Activated CD4-positive, alpha-beta T cell treated with anti-CD3 and anti-CD28 coated beads for 48 hours (primary cell): Measurements from ENCODE around the gene KCNIP1.

ENCODE experiments used
- DNase-seq: peaks from one replicate; pipeline ENCODE4 v3.0.0-alpha.2; 2020

Gene KCNIP1

GRCh38 chr5:170571281-170571731, 67.5 kb downstream of the KCNIP1 start:
- DNase-seq = no peak

- peak; percentile 89 for DNase-seq
Measured at GRCh38 chr5:170571875-170572852, 68.3 kb downstream of the KCNIP1 start.

- DNase-seq = no peak
Measured at GRCh38 chr5:170573114-170573513, 69.3 kb downstream of the KCNIP1 start.

GRCh38 chr5:170573660-170574059, 69.8 kb downstream of the KCNIP1 start:
- no peak for DNase-seq

DNA sequence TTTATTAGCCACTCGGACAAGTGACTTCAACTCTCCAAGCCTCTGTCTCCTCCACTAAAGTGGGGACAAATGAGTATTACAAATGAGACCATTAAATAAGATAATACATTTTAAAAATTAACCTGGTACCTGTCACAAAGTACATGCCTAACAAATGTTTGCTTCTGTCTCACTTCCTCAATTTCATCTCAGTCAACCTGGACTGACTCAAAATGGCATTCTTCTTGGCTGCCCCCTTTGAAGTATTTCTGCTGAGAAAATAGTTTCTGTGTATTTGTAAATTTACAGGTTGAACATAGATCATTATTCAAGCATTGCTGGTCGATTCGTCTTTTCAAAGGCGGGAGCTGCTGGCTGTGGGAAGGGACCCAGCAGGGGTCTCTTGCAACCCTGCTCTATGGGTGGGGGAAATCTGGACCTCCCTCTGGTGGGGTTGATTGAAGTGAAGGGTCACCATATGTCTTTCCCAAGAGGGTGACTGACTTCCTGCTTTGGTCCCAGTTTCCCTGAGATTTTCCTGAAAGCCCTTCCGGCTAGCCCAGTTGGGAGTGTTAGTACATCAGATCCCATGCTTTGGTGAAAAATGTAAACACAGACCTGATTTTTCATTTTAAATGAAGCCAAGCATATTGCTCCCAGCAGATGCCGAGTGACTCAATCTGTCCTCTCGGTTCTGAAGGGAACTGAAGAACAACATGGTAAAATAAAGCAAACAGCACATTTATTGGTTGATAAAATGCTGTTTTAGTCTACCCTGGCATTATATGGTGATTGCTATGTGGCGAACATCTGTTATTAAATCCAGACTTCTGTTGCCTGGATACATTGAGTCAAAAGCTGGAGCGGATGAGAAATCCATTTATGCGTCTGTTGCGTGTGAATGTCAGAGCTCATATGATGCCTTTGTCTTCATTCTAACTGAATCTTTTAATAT, 73.0 kb downstream of the KCNIP1 start:
- no peak for DNase-seq

GRCh38 chr5:170579601-170580000, 75.8 kb downstream of the KCNIP1 start:
- DNase-seq = no peak

DNA sequence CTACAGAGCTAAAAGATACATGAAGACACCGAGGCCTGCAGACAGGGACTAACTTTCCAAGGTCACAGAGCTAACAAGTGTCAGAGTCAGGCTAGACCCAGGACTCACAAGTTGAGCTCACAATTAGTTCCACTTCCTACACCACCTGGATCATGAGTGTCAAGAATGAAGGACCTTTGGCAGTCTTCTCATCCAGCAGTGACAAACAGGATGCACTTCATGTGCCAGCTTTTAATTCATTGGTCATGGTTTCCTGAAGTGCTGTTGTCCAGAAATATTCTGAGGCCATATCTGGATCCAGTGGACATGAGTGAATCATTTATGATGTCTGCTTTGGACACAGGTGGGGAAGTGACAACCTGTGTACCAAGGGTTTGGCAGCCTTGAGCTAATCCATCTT, 77.4 kb downstream of the KCNIP1 start:
- DNase-seq = no peak

GRCh38 chr5:170582644-170583330, 79.0 kb downstream of the KCNIP1 start:
- no peak for DNase-seq

- no peak for DNase-seq
Measured at GRCh38 chr5:170584003-170584402, 80.2 kb downstream of the KCNIP1 start.

GRCh38 chr5:170584450-170585058, 80.7 kb downstream of the KCNIP1 start:
- no peak for DNase-seq

DNA sequence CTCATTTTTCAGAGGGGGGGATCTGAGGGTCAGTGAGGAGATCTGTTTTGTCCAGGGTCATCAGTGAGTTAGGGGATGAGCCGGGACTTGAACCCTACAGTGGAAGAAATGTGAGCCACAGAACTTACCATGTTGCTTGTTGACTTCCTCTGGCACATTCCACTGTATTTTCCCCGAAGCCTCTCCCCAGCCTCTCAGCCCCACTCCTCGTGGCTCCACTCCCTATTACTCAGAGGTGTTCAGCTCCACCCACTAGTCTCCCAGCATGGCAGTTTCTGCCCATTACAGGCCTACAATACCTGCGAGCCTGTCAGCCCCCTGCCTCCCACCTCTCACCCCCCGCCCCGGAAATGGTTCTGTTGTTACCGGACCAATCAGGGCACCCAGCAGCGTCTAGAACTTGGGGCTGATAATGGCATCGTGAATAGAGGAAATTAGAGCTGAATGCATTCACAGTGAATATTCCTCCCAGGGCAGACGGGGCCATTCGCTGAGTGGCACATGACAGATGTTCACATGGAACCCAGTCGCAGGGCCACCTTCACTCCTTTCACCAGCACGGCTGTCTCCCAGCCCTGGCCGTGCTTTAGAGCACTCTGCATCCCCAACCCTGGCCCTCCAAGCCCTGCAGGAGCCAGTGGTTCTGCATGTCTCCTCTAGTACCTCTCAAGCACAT, 81.6 kb downstream of the KCNIP1 start:
- no peak for DNase-seq

- DNase-seq = no peak
Measured at GRCh38 chr5:170587808-170588207, 84.0 kb downstream of the KCNIP1 start.

GRCh38 chr5:170589643-170590042, 85.8 kb downstream of the KCNIP1 start:
- DNase-seq = no peak

DNA sequence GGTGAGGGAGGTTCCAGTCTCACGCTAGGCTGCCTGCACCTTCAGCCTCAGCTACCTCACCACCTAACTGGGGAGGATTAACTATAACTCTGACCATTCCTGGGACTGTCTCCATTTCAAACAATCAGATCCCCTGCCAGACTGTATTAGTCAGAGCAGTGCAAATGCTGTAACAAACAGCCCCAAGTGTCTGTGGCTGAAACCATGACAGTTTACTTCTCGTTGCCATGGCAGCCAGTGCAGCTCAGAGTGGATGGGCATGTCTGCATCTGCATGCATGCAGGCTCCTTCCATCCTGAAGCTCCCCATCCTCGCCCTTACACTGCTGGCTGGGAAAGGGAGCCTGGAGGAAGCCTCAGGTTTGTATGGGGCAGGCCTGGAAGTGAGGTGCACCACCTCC, 86.7 kb downstream of the KCNIP1 start:
- no peak for DNase-seq

DNA sequence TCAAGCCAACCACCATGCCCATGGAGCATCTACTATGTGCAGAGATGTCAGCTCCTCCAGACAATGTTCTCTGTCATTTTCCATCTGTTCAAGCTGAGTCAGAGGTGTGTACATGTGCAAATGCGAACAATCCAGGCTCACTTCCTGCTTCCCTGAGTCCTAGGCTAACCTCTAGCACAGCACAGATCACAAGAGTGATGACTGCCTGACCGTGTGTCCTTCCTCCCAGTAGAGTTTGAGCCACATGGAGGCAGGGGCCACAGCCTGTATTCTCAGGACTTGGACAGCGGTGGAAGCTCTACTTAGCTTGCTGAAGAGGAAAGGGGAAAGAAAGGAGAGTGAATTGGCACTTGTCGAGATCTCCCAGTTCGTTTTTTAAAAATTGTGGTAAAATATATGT, 87.2 kb downstream of the KCNIP1 start:
- DNase-seq = no peak

GRCh38 chr5:170596482-170597044, 92.7 kb downstream of the KCNIP1 start:
- DNase-seq = no peak

- DNase-seq = peak; percentile 68
Measured at GRCh38 chr5:170597109-170597751, 93.4 kb downstream of the KCNIP1 start.

GRCh38 chr5:170597872-170598271, 94.1 kb downstream of the KCNIP1 start:
- DNase-seq = no peak

DNA sequence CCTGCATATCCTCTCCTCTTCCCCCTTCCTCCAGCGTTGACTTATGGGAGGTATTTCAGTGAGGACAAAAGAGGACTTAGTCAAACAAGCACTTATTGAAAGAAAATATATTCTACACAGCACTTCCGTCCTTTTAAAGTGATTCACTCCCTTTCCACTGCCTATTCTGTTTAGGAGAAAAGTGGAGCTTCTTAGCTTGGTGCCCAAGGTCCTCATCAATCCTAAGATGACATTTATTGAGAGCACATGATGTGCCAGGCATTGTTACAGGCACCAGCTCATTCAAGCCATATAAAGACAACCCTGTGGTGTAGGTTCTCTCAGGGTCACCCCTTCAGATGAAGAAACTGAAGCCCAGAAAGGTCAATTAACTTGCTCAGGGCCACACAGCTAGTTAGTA, 95.9 kb downstream of the KCNIP1 start:
- DNase-seq = no peak

DNA sequence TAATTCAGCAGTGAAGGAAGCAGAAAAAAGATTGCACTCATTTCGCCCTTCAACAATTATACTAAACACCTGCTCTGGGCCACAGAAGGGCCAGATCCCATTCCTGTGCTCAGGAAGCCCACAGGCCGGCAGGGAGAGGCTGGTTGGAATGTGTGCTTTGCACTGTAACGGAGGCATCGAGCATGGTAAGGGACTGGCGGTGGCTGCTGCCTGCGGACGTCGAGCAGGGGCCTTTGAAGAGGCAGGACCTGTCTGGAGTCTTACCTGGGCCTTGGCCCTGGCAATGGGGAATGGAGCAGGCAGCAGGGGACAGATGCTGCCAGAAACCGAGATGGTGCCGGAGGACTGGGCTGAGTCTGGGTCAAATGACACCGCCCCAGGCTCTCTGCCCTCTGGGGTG, 97.8 kb downstream of the KCNIP1 start:
- no peak for DNase-seq

DNA sequence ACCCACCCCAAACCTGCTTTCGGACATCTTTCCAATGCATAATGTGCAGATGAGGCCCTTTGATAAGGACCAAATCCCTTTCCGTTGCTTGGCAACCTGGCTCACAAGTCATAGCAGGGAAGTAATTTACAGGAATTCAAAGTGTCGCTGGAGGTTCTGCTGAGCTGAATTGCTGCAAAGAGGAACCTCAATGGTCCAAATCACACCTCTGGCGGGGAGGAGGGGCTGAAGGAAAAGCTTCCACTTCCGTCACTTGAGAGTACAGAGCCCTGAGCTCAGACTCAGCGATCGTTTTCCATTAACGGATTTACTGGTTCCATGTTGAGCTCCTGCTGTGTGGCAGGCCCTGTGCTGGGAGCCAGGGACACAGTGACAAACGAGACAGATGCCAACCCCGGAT, 99.3 kb downstream of the KCNIP1 start:
- no peak for DNase-seq
